ENCODE data around the gene ZSWIM3.
"Not testable (repeated sequence)": the region's sequence is repeated elsewhere in the genome, so short reads cannot be mapped to it uniquely, and the experiment has no call there.

Gene ZSWIM3

GRCh38 chr20:45861221-45862075, 4.0 kb downstream of the ZSWIM3 start:
- DNase-seq, result no peak

GRCh38 chr20:45863543-45864470, 6.4 kb downstream of the ZSWIM3 start:
- no peak for DNase-seq

- DNase-seq, result no peak
Measured at GRCh38 chr20:45866454-45866853, 9.0 kb downstream of the ZSWIM3 start.

- no peak for DNase-seq
Measured at GRCh38 chr20:45867136-45867818, 9.9 kb downstream of the ZSWIM3 start.

GRCh38 chr20:45867819-45868176, 10.4 kb downstream of the ZSWIM3 start:
- no peak for DNase-seq

GRCh38 chr20:45872626-45873025, 15.2 kb downstream of the ZSWIM3 start:
- no peak for DNase-seq

GRCh38 chr20:45873409-45874103, 16.1 kb downstream of the ZSWIM3 start:
- DNase-seq, result no peak

- DNase-seq, result not testable (repeated sequence)
Measured at GRCh38 chr20:45874104-45874481, 16.7 kb downstream of the ZSWIM3 start.

- no peak for DNase-seq
Measured at GRCh38 chr20:45874576-45874975, 17.2 kb downstream of the ZSWIM3 start.

GRCh38 chr20:45878076-45878761, 20.8 kb downstream of the ZSWIM3 start:
- no peak for DNase-seq

- peak; percentile 98 for DNase-seq
Measured at GRCh38 chr20:45880988-45881788, 23.8 kb downstream of the ZSWIM3 start, which contains the start of gene ZSWIM1. Gene ZSWIM1, plus strand, starts transcription at chr20:45881227. Its CDS starts 1,366 bp downstream, at chr20:45882593.

- DNase-seq, result no peak
Measured at GRCh38 chr20:45882469-45883099, 25.2 kb downstream of the ZSWIM3 start.

- no peak for DNase-seq
Measured at GRCh38 chr20:45883100-45883469, 25.7 kb downstream of the ZSWIM3 start.

- DNase-seq, result no peak
Measured at GRCh38 chr20:45886590-45887345, 29.4 kb downstream of the ZSWIM3 start.

GRCh38 chr20:45887346-45887715, 29.9 kb downstream of the ZSWIM3 start, which contains the start of gene SPATA25:
Gene SPATA25, minus strand, starts transcription at chr20:45887622. Its CDS starts 32 bp downstream, at chr20:45887590.
- no peak for DNase-seq

- no peak for DNase-seq
Measured at GRCh38 chr20:45888681-45889080, 31.3 kb downstream of the ZSWIM3 start.

- no peak for DNase-seq
Measured at GRCh38 chr20:45890077-45890984, 32.9 kb downstream of the ZSWIM3 start.
